ENCODE data around the gene DNAJC18.

The DNAJC18 gene

DNA sequence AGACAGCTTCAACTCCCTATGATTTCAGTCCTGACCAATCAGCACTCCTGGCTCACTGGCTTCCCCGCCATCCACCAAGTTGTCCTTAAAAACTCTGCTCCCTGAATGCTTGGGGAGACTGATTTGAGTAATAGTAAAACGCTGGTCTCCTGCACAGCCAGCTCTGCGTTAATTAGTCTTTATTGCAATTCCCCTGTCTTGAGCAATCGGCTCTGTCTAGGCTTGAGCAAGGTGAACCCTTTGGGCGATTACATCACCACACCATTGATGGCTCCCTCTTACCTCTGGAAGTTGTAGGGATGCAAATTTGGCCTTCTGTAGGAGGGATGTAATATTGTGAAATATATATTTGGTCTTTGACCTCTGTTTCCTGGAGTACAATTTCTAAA lies 53.3 kb downstream of the DNAJC18 start:
- DNase-seq: no peak

- DNase-seq: no peak
These were observed 54.0 kb downstream of the DNAJC18 start for GRCh38 chr5:139385061-139386049.

GRCh38 chr5:139384591-139385051 lies 54.7 kb downstream of the DNAJC18 start:
- DNase-seq: no peak

DNA sequence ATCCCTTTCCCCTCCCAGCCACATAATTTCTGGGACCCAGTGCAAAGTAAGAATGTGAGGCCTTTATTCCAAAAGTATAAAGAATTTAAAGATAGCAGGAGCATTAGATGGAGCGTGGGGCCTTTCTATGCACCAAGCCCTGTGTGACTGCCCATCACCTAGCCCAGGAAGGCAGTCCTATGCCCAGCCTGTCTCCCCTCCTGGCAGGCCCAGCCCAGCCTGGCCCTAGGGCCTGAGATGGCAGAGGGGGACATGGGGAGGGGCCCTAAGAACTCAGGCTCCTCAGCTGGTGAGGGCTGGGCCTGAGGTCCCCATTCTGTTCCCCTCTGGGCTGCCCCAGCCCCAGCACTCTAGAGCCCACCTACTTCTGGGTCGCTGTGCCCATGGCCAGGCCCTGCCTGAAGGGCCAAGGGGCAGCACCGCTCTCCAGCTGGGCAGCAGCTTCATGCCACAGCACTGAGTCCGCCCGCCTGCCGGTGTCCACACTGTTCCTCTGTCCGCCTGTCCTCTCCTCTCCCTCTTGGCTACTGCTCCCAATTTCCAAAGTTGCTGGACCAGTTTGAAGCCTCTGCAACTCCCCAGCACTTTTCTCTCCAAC lies 55.2 kb downstream of the DNAJC18 start:
- no peak for DNase-seq

- no peak for DNase-seq
These were observed 55.9 kb downstream of the DNAJC18 start, which contains the start of gene SLC23A1 for GRCh38 chr5:139383275-139383992. Gene SLC23A1, minus strand, starts transcription at chr5:139383297. Its CDS starts 44 bp downstream, at chr5:139383253.

GRCh38 chr5:139382807-139383206 lies 56.5 kb downstream of the DNAJC18 start:
- DNase-seq: no peak

DNA sequence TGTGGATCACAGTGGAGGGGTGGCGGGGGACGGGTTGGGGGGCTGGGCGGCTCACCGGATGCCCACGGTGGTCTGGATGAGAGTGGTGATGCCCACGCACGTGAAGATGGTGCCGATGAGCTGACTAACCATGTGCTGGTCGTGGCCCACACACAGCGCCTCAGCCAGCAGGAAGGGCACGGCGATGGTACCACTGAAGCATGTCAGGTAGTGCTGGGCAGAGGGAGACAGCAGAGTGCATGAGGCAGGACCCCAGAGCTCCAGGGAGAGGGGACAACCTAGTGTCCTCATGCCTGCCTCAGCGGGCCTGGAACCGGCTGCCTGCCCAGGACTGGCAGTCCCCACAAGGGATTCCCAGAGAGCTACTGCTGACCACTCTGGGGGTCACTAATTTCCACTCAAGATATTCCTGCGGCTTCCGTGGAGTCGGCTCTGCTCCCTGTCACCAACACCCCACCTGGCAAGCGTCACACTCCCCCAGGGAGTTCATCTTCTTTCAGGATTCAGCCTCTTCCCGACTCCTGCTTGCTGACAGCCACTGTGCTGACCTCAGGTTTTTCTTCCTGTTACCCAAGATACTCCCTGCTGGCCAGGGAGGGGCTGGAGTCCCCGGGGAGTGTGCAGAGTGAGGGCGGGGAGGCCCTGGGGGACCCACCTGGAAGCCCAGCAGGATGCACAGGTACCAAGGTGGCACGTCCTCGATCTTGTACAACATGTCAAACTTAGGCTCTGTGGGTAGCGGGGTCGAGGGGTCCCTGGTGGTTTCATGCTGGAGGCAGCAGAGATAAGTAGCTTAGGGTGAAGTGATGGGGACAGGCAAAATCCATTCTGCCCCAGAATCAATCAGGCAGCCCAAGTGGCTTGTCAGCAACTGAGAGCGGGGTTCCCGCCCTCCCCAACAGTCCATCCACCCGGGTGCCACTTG lies 57.2 kb downstream of the DNAJC18 start:
- DNase-seq: no peak

DNA sequence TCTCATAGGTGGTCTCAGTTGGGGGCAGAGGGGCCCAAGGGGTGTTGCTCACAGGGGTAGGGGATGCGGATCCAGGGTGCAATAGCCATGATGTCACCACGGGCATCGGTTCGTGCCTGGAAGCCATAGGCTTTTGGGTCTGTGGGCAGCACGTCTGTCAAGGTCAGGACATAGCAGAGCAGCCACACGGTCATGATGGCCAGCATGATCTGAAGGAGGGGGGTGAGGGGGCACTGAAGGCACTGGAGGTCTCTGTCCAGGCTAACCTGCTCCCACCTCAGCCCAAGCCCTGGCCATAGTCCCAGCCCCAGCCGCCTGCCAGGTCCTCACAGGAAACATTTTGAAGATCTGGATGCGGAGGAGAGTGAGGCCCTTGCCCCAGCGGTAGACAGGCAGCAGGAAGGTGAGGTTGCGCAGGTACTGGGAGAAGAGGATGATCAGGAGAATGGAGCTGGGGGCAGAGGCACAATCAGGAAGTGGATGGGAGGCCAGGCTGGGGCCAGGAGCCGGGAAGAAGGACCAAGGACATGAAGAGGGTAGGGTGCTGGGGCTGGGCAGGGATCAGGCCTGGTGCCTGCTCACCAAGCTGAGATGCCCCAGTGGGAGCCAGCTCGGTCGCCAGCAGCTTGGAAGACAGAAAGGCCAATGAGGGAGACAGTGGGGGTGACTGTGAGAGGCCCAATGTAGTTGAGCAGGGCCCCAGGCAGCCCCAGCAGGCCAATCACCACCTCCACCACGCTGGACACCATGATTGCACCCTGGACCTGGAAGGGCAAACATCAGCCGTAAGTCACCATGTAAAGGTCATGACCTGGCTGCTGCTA lies 59.5 kb downstream of the DNAJC18 start:
- no peak for DNase-seq

GRCh38 chr5:139378941-139379361 lies 60.4 kb downstream of the DNAJC18 start:
- DNase-seq: no peak

DNA sequence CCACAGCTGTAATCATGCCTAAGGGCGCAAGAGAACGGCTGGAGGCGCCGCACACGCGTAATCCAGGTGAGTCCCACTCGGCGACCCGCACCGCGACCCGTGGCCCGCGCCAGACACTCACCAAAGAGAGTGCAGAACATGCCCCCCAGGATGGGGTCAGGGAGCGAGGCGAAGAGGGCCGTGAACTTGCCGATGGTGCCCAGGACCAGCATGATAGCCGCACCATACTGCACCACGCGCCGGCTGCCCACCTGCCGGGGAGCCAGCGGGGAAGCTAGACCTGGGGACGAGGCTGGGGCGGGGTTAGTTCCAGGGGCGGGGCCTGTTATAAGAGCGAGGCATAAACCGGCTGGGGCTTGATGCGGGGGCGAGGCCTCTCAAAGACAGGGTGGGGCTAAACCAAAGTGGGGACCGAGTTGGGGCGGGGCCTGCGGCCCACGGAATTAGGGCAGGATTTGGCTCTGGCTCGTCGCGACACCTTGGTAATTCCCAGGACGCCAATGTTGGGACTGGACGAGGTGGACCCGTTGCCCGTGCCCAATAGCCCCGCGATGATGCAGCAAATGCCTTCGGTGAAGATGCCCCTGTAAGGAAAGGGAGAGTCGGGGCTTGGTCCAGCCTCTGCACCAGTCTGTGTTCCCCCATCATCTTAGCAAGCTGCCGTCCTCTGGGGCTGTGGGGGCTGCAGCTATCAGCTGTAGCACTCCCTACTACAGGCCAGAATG lies 61.1 kb downstream of the DNAJC18 start:
- no peak for DNase-seq

DNA sequence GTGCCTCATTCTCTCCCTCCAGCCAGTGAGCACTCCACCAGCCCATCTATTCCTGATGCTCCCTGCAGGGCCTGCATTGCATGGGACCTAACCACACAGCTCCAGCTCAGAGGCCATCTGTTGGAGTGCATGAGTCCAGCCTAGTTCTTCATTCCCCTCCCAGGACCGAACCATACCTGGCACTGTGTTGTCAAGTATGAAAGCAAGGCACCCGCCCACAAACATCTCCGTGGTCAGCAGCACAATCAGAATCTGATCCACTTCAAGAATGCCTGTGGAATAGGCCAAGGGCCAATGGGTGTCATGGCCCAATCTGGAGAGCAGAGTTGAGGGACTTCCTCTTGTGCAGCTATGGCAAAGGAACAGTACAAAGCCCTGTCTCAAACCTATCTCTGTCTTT lies 62.1 kb downstream of the DNAJC18 start:
- DNase-seq: no peak

DNA sequence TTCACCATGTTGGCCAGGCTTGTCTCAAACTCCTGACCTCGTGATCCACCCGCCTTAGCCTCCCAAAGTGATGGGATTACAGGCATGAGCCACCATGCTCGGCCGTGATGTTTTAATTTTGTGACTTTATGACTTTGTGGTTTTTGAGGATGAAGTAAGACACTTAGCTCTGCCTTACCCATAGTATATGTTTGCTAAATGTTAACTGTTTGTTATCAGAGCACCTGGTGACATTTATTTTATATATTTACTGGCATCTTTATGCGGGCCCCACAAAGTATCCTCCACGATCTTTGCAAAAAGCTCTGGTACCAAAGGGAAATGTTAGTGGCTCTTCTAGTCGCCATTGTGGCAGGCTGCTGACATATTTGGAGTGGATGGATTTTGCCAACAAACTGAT lies 63.0 kb downstream of the DNAJC18 start:
- DNase-seq: no peak

DNA sequence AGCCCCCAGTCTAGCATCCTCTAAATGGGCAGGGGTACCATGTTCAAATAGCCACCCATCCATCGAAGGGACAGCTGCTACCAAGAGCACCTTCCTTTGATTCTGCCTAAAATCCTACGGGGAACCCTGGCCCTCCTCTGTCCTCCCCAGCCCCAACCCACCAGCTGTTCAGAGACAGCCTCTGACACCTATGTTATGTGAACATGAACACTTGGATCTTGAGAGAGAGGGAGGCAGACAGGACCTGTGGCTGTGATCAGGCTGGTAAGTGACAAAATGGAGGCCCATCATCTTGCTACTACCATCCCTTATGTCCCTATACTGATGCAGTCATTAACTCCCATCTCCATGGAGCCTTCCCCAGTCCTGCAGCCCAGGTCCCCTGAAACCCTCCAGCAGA lies 64.4 kb downstream of the DNAJC18 start:
- DNase-seq: no peak

DNA sequence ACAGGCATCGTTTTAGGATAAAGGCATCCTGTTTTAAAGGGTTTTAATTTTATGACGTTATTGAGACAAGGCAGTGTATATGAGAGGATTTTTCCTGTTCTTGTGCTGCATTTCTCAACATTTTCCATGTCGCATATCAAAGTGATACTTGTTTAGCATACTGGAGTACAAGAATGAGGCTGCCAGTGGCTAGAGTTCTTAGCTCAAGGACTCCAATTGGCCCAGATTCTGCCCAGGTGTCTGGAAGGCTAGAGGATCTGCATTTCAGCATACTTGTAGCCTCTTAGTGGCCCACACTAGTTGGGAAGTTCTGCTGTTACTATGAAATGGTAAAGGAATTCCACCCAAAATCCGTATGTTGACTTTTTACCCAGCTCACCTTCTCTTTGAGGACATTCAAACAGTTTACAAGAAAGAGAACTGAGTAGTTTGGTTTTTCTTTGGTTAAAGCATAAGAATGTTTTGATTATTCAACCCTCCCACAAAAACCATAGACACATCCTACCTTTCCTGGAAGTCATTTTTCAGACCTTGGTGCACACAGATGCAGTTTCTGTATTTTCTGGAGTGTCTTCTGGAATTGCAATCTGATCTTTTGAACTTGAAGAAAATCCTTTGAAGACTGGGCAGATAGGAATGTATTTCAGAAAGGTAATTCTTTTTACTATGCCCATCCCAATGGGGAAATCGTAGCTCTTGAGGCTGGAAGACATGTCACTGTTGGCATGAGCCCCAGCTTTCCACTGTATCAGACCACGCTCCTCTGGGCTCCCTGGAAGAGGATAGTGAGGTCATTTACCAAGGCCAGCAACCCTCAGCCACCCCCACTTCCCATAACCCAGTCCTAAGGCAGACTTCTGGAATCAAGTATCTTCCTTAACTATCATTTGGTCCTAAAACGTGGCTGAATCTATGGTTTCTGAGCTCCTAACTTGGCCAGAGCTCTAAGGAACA lies 67.6 kb downstream of the DNAJC18 start:
- no peak for DNase-seq

DNA sequence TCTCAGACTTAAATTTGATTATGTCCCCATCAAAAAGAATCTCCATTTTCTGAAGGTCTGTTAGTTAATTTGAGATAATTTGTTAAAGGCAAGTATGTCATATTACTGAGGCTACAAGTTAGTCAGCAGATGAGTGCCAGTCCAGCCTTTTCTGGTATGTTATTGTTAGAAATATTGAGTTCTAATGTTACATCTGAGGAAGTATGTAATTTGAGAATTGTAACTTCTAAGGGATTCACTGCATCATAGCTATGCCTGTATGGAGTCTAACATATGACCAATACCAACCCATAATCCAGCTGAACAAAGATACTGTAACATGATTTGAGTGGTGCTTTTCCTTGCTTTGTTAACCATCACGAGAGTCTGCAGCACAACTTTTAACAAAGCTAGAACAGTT lies 70.1 kb downstream of the DNAJC18 start:
- no peak for DNase-seq

DNA sequence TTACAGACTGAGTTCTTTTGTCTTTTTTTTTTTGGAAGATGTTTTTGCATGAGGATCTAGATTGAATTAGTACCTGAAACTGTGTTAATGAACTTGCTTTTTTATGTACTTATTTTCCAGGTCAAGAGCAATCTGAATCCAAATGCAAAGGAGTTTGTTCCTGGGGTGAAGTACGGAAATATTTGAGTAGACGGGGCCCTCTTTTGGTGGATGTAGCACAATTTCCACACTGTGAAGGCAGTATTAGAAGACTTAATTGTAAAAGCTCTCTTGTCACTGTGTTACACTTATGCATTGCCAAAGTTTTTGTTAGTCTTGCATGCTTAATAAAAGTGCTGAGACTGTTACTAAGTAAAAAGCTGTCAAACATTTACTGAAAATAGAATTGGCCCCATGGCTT lies 70.7 kb downstream of the DNAJC18 start:
- no peak for DNase-seq

DNA sequence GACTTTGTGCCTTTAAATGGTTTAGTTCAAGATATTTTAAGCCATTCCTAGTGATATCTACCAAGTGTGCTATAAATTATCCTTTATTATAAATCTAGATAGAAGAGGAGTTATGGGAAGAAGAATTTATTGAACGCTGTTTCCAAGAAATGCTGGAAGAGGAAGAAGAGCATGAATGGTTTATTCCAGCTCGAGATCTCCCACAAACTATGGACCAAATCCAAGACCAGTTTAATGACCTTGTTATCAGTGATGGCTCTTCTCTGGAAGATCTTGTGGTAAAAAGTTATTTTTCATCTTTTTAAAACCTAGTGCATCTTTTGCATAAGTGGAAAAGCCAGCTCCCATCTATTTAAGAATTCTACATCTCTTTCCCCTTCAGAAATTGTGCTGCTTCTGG lies 74.9 kb downstream of the DNAJC18 start:
- DNase-seq: no peak

DNA sequence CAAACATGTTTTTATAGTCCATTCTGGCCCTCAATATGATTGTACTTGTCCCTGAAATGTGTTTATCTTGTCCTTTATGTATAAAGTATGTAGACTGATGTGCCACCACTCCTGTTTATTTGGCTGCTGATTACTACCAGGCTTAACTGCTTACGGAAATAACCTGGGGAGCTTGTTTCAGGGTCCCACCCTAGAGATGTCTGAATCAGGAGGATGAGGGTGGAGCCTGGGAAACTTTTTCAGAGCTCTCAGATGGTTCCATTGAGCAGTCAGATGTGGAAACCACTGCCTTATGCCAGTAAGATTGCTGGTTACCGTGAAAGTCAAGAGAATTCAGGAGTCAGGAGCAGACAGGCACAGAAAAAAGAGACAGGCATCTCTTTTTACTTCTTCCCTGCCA lies 75.4 kb downstream of the DNAJC18 start:
- DNase-seq: no peak

- no peak for DNase-seq
These were observed 77.4 kb downstream of the DNAJC18 start for GRCh38 chr5:139361835-139362429.

Measured in NCI-H510A (cell line).